HG02571 (cell line): Measurements from ENCODE around the gene PRH1.

Experiments used
- ATAC-seq: cut with Tn5 transposase; IDR thresholded peaks from one replicate; pipeline ENCODE4 v1.9.1; 2021; ENCODE audit warnings: mild to moderate bottlenecking, moderate library complexity; ENCODE audit not compliant: unreplicated experiment

The PRH1 gene

GRCh38 chr12:10884086-10884725, at the start of gene PRH1:
PRH1 (minus strand) TSS chr12:10884255; CDS start chr12:10884217, 38 bp downstream.
- no peak for ATAC-seq

- no peak for ATAC-seq
Observed at GRCh38 chr12:10928746-10929286, 44.8 kb upstream of the PRH1 start, which contains the start of gene PRH2. PRH2 (plus strand) TSS chr12:10929236; CDS start chr12:10929274, 38 bp downstream.

- no peak for ATAC-seq
Observed at GRCh38 chr12:10926269-10926668, 42.2 kb upstream of the PRH1 start.

- no peak for ATAC-seq
Observed at GRCh38 chr12:10919809-10920208, 35.8 kb upstream of the PRH1 start.

GRCh38 chr12:10910380-10910779, 26.3 kb upstream of the PRH1 start:
- ATAC-seq = no peak

GRCh38 chr12:10909462-10909861, 25.4 kb upstream of the PRH1 start, which contains the start of gene TAS2R13:
TAS2R13 (minus strand) TSS chr12:10909562; CDS start chr12:10909298, 264 bp downstream.
- no peak for ATAC-seq

- no peak for ATAC-seq
Observed at GRCh38 chr12:10904686-10905085, 20.6 kb upstream of the PRH1 start.

GRCh38 chr12:10901427-10901826, 17.4 kb upstream of the PRH1 start:
- ATAC-seq = no peak

- no peak for ATAC-seq
Observed at GRCh38 chr12:10900972-10901371, 16.9 kb upstream of the PRH1 start.

- ATAC-seq = no peak
Observed at GRCh38 chr12:10900530-10900929, 16.5 kb upstream of the PRH1 start.

GRCh38 chr12:10896854-10897253, 12.8 kb upstream of the PRH1 start:
- no peak for ATAC-seq

- no peak for ATAC-seq
Observed at GRCh38 chr12:10891937-10892336, 7.9 kb upstream of the PRH1 start.

- ATAC-seq = no peak
Observed at GRCh38 chr12:10889226-10889625, 5.2 kb upstream of the PRH1 start.

- no peak for ATAC-seq
Observed at GRCh38 chr12:10873378-10873777, 10.7 kb downstream of the PRH1 start.

GRCh38 chr12:10867381-10867780, 16.7 kb downstream of the PRH1 start:
- ATAC-seq = no peak

GRCh38 chr12:10863512-10864218, 20.4 kb downstream of the PRH1 start:
- ATAC-seq = no peak

- ATAC-seq = no peak
Observed at GRCh38 chr12:10861366-10861765, 22.7 kb downstream of the PRH1 start.

GRCh38 chr12:10855807-10856206, 28.2 kb downstream of the PRH1 start:
- no peak for ATAC-seq

GRCh38 chr12:10853776-10854175, 30.3 kb downstream of the PRH1 start:
- no peak for ATAC-seq

GRCh38 chr12:10851243-10851858, 32.7 kb downstream of the PRH1 start:
- no peak for ATAC-seq

- ATAC-seq = no peak
Observed at GRCh38 chr12:10849425-10849878, 34.6 kb downstream of the PRH1 start, which contains the start of gene PRR4. PRR4 (minus strand) TSS chr12:10849475; CDS start chr12:10849437, 38 bp downstream.
